Stimulated activated CD4-positive, alpha-beta T cell treated with anti-CD3 and anti-CD28 coated beads, Interleukin-12 subunit alpha, Interleukin-12 subunit beta, amount 100 ng/mL, for 24 hours (primary cell): ENCODE data around the gene CRTAC1.
"Not testable (repeated sequence)": the region's sequence is repeated elsewhere in the genome, so short reads cannot be mapped to it uniquely, and the experiment has no call there.

Experiments
- DNase-seq, 2 experiments: peaks; one replicate each; pipeline ENCODE4 v3.0.0-alpha.2; 2020; ENCODE audit warnings: low read depth in 2 of 2

CRTAC1 gene

DNA sequence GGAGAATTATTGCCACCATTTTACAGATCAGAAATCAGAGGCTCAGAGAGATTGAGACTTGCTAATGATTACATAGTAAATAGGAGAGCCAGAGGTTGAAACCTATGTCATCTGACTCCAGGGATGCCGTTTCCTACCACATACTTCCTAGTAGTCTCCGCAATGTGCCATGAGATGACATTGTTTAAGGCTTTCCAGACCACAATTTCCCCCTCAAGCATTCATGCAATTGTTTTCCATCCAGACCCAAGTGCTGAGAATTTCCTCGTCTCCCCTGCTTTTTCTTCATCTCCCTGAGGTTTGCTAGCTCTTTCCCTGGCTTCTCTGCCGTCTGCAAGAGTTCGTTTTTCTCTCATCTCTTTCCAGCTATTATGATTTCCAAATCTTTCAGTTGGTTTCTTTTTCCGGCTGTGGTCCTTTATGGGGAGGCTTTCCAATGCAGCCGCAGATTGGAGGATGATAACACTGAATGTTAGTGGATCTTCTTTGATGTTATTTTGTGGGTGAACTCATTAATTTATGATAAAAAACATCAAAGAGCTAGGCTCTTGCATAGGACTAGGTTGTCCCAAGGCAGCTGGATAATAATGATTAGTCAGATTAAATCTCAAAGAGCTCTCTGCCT, 187.7 kb downstream of the CRTAC1 start:
- DNase-seq = no peak

DNA sequence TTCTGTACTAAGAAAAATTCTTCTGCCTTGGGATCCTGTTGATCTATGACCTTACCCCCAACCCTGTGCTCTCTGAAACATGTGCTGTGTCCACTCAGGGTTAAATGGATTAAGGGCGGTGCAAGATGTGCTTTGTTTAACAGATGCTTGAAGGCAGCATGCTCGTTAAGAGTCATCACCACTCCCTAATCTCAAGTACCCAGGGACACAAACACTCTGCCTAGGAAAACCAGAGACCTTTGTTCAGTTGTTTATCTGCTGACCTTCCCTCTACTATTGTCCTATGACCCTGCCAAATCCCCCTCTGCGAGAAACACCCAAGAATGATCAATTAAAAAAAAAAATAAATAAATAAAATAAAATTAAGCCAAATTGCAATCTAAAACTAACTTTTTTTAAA, 188.3 kb downstream of the CRTAC1 start:
- DNase-seq = not testable (repeated sequence)

DNA sequence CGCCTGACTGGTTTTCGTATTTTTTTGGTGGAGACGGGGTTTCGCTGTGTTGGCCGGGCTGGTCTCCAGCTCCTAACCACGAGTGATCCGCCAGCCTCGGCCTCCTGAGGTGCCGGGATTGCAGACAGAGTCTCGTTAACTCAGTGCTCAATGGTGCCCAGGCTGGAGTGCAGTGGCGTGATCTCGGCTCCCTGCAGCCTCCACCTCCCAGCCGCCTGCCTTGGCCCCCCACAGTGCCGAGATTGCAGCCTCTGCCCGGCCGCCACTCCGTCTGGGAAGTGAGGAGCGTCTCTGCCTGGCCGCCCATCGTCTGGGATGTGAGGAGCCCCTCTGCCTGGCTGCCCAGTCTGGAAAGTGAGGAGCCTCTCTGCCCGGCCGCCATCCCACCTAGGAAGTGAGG, 189.3 kb downstream of the CRTAC1 start:
- DNase-seq = not testable (repeated sequence)

DNA sequence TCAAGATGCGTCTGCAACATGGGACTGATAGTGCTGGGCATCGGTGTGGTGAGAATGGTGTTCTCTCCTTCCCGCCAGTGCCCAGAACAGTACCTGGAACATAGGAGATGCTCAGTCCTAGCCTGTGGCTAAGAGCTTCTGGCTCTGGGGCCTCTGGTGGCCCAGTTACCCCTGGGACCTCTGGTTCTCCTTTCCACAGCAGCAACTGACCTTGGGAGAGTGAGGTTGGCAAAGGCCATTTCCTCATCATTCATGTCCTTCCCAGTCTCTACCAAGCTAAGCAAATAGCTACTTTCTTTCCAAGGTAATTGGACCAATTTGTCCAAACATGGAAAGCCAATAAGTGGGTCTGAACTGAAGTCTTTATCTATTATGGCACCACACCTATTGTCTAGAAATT, 192.3 kb downstream of the CRTAC1 start:
- no peak for DNase-seq

DNA sequence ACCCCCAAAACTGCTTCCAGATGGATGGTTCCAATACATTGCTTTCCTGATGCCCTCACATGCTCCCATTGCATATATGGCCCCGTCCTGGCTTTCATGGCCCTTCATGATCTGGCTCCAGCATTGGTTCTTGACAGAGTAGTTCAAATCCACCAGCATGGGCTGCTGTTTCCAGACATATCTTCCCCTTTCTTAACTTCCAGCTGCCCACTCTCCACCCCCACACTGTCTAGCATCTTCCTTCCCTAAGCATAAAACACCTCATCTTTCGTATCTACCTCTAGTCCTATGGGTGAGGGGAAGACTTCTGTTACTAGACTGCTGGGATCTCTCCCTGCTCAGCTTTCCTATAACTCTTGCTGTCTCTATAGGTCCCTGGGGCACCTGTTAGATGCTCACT, 194.0 kb downstream of the CRTAC1 start:
- DNase-seq = no peak

DNA sequence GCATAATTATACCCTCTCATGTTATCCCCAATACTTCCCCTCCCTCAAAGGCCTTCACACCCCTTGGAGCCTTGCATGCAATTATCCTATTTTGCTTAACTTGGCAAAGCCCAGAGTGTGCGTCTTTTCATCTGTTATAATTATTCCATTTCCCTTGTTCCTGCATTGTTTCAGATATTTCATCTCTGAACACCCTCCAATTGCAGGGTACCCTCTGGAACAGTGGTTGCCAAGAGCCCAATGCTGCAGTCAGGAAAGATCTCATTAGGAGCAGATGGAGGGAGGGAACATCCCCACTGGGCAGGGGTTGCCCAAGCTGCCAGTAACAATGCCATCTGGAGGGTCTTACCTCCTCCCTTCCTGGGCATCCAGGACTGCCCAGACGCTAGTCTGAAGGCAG, 199.2 kb downstream of the CRTAC1 start:
- DNase-seq = no peak

DNA sequence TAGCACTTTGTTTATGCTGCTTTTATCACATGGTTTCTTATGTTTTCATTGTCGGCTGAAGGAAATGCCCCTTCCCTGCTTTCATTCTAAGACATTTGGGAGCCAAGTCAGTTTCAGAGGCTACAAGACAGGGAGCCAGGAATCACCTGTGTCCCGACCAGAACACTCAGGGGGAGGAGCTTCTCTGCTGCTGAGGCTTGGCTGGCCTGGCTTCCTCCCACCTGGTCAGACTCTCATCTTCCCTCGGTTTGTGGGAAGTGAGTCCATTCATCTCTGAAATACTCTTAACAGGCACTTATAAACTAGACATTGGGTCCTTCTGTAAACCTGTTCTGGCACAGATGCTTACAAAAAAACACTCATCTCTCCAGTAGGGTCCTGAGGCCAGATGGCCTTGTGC, 200.4 kb downstream of the CRTAC1 start:
- DNase-seq = no peak

DNA sequence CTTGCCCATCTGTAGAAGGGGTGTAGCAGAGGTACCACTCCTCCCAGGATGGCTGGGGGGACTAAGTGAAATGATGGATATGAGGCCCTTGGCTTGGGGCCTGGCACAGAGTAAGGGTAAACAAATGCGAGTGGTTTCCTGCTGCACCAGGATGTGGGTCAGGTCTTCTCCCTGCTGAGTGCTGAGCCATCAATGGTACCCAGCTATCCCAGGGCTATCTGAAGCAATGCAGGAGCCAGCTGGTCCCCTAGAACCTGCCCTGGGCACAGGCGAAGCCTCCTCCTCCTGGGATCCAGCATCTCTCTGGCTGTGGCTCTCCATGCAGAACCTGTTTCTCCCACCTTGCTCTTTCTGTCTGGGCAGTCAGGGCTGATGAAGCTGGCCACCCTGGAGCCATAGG, 201.7 kb downstream of the CRTAC1 start:
- no peak for DNase-seq

DNA sequence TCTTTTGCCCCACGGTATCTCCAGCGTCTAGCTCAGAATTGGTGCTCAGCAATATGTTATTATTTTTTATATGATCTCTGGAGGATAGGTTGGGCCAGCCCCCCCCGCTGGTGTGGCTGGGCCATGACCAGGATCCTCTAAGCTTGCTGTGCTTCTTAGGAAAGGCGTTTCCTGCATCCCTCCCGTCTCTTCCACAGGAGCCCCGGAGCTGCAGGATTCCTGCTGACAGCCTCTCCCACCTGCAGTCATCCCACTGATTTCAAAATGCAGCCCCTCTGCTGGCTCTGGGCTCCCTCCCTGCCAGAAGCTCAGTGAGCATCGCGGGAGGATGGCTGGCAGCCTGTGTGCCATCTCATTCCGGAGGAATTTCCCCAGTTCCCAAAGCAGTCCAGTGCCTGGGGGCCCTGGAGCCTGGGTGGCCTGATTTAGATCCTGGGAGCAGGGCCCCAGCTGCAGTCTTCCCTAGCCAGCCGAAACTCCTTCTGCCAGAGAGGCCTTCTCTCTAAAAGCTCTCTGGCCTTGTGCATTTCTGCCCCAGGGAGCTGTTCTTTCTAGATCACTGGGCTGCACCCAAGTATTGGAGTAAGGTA, 202.6 kb downstream of the CRTAC1 start:
- DNase-seq = no peak

DNA sequence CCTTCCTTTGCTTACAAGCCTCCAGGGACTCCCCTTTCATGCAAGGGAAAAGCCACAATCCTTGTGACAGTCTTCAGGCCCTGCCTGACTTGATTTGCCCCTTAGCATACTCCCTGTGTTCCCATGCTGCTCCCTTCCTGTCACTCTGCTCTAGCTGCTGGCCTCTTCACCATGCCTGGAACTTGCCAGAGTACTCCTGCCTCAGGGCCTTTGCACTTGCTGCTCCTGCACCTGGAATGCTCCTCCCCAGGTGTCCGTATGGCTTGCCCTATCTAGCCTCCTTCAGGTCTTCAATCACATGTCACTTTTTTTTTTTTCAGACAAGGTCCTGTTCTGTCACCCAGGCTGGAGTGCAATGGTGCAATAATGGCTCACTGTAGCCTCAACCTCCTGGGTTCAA, 203.5 kb downstream of the CRTAC1 start:
- no peak for DNase-seq

DNA sequence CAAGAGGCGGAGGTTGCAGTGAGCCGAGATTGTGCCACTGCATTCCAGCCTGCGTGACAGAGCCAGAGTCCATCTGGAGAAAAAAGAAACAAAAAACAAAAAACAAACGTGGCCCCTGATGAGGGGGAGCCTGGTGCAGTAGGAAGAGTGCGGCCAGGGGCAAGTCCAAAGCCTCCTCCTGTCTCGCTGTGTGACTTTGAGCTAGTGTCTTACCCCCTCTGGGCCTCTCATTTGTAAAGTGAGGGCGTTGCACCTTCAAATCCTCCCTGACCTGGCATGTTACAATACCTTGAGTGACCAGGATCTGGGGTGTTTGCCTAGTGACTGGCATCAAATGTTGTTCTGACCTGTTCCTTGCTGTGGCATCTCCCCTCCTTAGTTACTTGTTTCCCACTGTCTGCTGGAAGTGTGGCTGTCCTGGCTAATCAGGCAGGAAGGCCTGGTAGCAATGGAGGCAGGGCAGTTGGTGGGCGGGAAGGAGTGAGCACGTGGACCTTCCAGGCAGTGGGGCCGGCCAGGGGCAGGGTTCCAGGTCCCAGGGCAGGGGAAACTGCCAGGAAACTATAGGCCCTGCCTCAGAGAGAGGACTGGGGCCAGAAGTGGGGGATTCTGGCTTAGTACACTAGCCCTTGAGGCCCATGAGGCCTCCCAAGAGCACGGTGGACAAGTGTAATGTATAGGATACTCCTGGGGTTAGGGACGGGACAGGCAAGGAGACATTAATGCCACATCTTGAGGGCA, 205.2 kb downstream of the CRTAC1 start:
- DNase-seq = no peak

DNA sequence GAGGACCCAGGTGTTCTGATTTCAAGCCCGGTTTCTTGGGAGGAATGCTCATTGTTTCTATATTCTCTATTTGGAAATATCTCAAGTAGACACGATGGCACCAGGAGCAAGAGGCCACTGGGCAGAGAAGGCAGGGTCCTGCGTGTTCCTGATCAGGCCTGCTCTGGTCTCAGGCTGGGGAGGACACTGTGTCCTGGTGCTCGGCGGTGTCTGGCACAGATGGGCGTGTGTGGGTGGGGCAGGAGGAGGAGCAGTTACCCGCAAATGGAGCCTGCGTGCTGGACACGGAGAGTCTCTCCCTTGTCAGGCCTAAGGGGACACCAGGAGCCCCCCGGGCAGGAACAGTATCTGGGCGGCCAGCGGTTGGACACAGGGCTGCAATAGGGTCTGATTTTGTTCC, 206.7 kb downstream of the CRTAC1 start:
- DNase-seq = no peak

DNA sequence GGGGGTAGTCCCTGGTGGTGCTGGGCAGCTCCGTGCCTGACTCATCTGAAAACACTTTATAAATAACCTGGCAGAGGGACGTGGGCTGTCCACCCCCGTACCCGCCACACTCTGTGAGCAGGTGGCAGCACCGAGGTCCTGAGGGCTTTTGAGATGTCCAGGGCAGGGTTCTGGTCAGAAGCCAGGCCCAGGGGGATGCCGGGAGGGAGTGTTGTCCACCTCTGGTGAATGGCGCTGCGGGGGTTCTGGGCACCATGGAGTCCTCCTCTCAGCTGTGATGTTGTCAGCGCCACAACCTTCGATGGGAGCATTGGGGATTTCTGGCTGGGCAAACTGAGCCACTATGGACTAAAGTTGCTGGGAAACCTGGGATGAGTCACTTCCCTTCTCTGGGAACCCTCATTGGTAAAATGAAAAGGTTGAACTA, 208.1 kb downstream of the CRTAC1 start:
- DNase-seq = no peak

DNA sequence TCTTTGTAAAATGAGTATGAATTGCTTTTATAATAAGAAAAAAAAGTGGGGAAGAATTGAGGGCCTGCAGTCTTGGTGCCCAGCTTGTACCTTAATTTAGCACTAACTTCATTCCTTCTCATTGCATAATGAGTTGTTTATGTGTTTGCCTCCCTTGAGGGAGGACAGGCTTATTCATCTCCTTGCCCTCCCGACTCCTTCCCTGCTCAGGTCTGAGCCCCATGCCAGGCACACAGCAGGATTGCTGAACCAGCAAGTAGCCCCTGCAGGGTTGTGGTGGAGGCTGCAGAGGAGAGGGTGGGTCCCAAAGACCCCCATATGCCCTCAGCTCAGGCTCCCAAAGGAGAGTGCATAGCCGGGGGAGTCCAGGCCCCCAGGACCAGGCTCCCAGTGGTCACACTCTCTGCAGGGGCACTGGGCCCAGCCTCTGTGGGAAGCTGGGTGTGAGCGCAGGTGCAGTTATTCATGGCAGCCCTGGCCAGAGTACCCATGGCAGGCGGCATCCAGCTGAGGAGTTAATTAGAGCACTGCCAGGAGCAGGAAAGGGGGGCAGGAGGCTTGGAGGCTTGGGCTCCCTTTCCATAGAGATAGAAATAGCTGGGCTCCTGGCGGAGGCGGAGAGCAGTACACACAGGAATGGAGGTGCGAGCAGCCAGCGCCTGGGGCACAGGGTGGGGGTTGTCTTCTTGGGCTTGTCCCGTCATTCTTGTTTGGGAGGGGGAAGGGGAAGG, 208.9 kb downstream of the CRTAC1 start:
- DNase-seq = no peak

DNA sequence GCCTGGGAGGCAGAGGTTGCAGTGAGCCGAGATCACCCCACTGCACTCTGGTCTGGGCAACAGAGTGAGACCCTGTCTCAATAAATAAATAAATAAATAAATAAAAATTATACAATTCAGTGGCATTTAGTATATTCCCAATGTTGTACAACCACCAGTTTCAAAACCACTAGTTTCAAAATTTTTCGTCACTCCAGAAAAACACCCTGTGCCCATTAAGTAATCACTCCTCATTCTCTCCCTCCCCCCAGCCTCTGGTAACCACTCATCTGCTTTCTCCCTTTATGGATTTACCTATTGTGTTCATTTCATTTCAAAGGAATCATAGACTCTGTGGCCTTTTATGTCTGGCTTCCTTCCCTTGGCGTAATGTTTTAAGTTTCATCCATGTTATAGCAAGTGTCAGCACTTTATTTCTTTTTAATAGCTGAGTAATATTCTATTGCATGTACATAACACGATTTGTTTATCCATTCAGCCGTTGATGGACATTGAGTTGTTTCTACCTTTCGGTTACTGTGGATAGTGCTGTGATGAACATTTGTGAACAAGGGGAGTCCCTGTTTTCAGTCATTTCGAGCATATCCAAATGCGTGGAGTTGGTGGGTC, 210.2 kb downstream of the CRTAC1 start:
- no peak for DNase-seq

DNA sequence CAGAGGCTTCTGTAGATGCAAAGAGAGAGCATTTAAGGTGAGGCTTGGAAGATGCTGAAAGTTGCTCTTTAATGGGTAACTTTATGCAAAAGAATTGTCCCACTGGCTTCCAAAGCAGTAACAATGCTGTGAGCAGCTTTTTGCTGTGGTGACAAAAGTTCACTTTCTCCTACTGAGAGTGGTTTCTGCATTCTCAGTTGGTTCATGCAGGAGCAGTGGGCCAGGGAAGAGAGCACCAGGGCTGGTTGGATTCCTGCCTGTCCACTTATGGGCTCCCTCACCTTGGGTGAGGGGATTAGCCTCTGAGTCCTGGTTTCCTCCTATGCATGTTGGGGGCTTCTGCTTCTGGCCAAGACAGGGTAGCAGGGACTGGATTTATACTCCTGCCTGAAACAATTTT, 211.8 kb downstream of the CRTAC1 start:
- DNase-seq = no peak

DNA sequence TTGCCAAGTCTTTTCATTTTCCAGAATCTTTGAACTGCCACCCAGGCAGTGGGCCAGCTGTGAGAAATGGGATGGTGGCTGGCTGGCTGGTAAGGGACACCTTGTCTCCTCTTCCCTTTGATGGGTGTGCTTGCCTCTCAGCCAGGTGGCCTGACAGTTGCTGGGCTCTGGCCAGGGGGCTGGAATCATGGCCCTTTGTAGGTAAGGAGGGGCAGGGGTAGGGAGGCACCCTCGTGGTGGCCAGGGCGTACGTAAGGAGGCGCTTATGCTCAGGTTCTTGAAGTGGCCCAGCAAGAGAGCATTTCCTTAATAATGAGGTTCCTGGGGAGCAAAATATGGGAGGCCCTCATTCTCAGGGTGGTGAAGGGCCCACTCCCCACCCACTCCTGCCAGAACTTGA, 213.8 kb downstream of the CRTAC1 start:
- no peak for DNase-seq
